Dermis microvascular lymphatic vessel endothelial cell (primary cell): ENCODE data around the gene MYO5A. TPM values are rescaled to one million over a fixed set of nuclear protein-coding genes. Genes with fewer than 3 reads are reported as not detected.

ENCODE experiments used
- DNase-seq, 2 donors: peaks; one replicate each; pipeline versions ENCODE4 v3.0.0 to v3.0.0-alpha.2; 2010; ENCODE audit warnings: low read depth in 2 of 2
- total RNA-seq: library from RNA; depleted of rRNA; stranded (reverse); fragments of >200 nt; gene quantifications from 2 replicates; pipeline ENCODE4 v1.2.1, GENCODE V29; 2014

The MYO5A gene
- total RNA-seq, 1 donor from 2014 or later, result 50.1 TPM

- no peak for DNase-seq
These were observed 194.1 kb downstream of the MYO5A start for GRCh38 chr15:52334491-52335160.

GRCh38 chr15:52331490-52332240 is 197.0 kb downstream of the MYO5A start:
- peak; percentile 32 to 70 for DNase-seq

GRCh38 chr15:52329987-52330386 is 198.7 kb downstream of the MYO5A start:
- DNase-seq, result no peak

GRCh38 chr15:52329150-52329549 is 199.5 kb downstream of the MYO5A start:
- no peak for DNase-seq

- DNase-seq, result no peak
These were observed 200.0 kb downstream of the MYO5A start for GRCh38 chr15:52328680-52329079.

- no peak for DNase-seq
These were observed 201.9 kb downstream of the MYO5A start for GRCh38 chr15:52326756-52327155.

- no peak for DNase-seq
These were observed 204.6 kb downstream of the MYO5A start for GRCh38 chr15:52324109-52324508.

GRCh38 chr15:52318729-52319500 is 209.8 kb downstream of the MYO5A start:
- DNase-seq, result no peak

GRCh38 chr15:52317688-52318087 is 211.0 kb downstream of the MYO5A start:
- no peak for DNase-seq

GRCh38 chr15:52317022-52317421 is 211.7 kb downstream of the MYO5A start:
- no peak for DNase-seq

GRCh38 chr15:52309154-52309548 is 219.5 kb downstream of the MYO5A start:
- DNase-seq, result no peak

GRCh38 chr15:52308446-52309153 is 220.1 kb downstream of the MYO5A start:
- peak in 1 of 2 donors; percentile 42 for DNase-seq

GRCh38 chr15:52307847-52308246 is 220.8 kb downstream of the MYO5A start:
- no peak for DNase-seq

GRCh38 chr15:52306270-52306669 is 222.4 kb downstream of the MYO5A start:
- no peak for DNase-seq

- DNase-seq, result no peak
These were observed 225.4 kb downstream of the MYO5A start for GRCh38 chr15:52303093-52303772.

GRCh38 chr15:52301265-52301847 is 227.3 kb downstream of the MYO5A start:
- no peak for DNase-seq

GRCh38 chr15:52295421-52296001 is 233.2 kb downstream of the MYO5A start, which contains the start of gene MYO5C:
MYO5C (minus strand) TSS chr15:52295804; CDS start chr15:52295636, 168 bp downstream.
- DNase-seq, result peak; percentile 73 to 96

GRCh38 chr15:52294881-52295420 is 233.7 kb downstream of the MYO5A start:
- peak in 1 of 2 donors; percentile 14 for DNase-seq

- no peak for DNase-seq
These were observed 235.8 kb downstream of the MYO5A start for GRCh38 chr15:52292780-52293392.
